IMR-90 (cell line): ENCODE results near the gene RPS6KA3. TPM values are rescaled to one million over a fixed set of nuclear protein-coding genes. Genes with fewer than 3 reads are reported as not detected.

Experiments used
- ATAC-seq: fragments of 200-7000 bp; cut with Tn5 transposase; 2 replicates; pipeline ENCODE4 v1.9.1; 2020; ENCODE audit warnings: low read depth, mild to moderate bottlenecking, moderate library complexity
- BruUV-seq: library from RNA; stranded (reverse); fragments of 400-500 nt; replicated peaks from 2 replicates; lab custom pipeline; 2021; lab: Mats Ljungman, UMichigan
- CTCF ChIA-PET: fragments of 300-600 bp; formaldehyde crosslinking; extraction: SDS; loops from one replicate; lab custom pipeline; 2021; ENCODE audit warnings: antibody characterized with exemption; lab: Yijun Ruan, JAX
- POLR2A ChIA-PET: fragments of 300-600 bp; sonication (Branson Sonifier 250); formaldehyde crosslinking; loops from one replicate; lab custom pipeline; 2022; ENCODE audit warnings: antibody characterized with exemption; ENCODE audit not compliant: unreplicated experiment; lab: Charles Lee
- DNase-seq: peaks from one replicate; pipeline ENCODE4 v3.0.0; 2013
- H2AFZ ChIP-seq: replicated peaks from 2 replicates; pipeline ENCODE3; 2013; ENCODE audit warnings: low read length, mild to moderate bottlenecking; ENCODE audit not compliant: poor library complexity
- H2AK5ac ChIP-seq: 2 replicates; pipeline ENCODE4 v1.6.1; 2013; ENCODE audit warnings: low read depth, low read length, inconsistent platforms
- H2AK9ac ChIP-seq: replicated peaks from 2 replicates; pipeline ENCODE3; 2013; ENCODE audit warnings: mild to moderate bottlenecking, low read depth, low read length, moderate library complexity; ENCODE audit not compliant: poor library complexity
- H2BK120ac ChIP-seq: 2 replicates; pipeline ENCODE4 v1.6.1; 2013; ENCODE audit warnings: low read depth, low read length, inconsistent platforms
- H2BK15ac ChIP-seq: 3 replicates; pipeline ENCODE4 v1.6.1; 2013; ENCODE audit warnings: low read depth, low read length, inconsistent platforms
- H2BK20ac ChIP-seq: 2 replicates; pipeline ENCODE4 v1.6.1; 2013; ENCODE audit warnings: low read depth, mild to moderate bottlenecking, inconsistent platforms, low read length, moderate library complexity
- H2BK5ac ChIP-seq: 2 replicates; pipeline ENCODE4 v1.6.1; 2013; ENCODE audit warnings: mild to moderate bottlenecking, low read depth, low read length, inconsistent platforms; ENCODE audit not compliant: poor library complexity, severe bottlenecking
- H3K14ac ChIP-seq: replicated peaks from 2 replicates; pipeline ENCODE4 v1.6.1; 2013; ENCODE audit warnings: low read depth, low read length, inconsistent platforms
- H3K18ac ChIP-seq: 2 replicates; pipeline ENCODE4 v1.6.1; 2013; ENCODE audit warnings: low read depth, low read length, control low read depth
- H3K23ac ChIP-seq: 2 replicates; pipeline ENCODE4 v1.6.1; 2013; ENCODE audit warnings: low read depth, low read length, inconsistent platforms
- H3K27ac ChIP-seq: 2 replicates; pipeline ENCODE4 v1.5.1; 2013; ENCODE audit warnings: mild to moderate bottlenecking, control low read depth, low read length; ENCODE audit not compliant: insufficient read depth
- H3K27me3 ChIP-seq: 2 replicates; pipeline ENCODE4 v1.6.1; 2013; ENCODE audit warnings: low read length; ENCODE audit not compliant: control insufficient read depth, insufficient read depth
- H3K36me3 ChIP-seq: 2 replicates; pipeline ENCODE4 v1.6.1; 2013; ENCODE audit warnings: low read length, mixed read lengths; ENCODE audit not compliant: control insufficient read depth, insufficient read depth
- H3K4ac ChIP-seq: 2 replicates; pipeline ENCODE4 v1.6.1; 2013; ENCODE audit warnings: low read depth, low read length, inconsistent platforms
- H3K4me1 ChIP-seq: 2 replicates; pipeline ENCODE4 v1.6.1; 2013; ENCODE audit warnings: low read length, mixed read lengths; ENCODE audit not compliant: control insufficient read depth, insufficient read depth
- H3K4me2 ChIP-seq: 2 replicates; pipeline ENCODE4 v1.6.1; 2013; ENCODE audit warnings: low read depth, mild to moderate bottlenecking, control low read depth, low read length, moderate library complexity
- H3K4me3 ChIP-seq: 2 replicates; pipeline ENCODE4 v1.5.1; 2013; ENCODE audit warnings: low read depth, mild to moderate bottlenecking, control low read depth, low read length, moderate library complexity; ENCODE audit not compliant: insufficient read depth
- H3K56ac ChIP-seq: 2 replicates; pipeline ENCODE4 v1.6.1; 2013; ENCODE audit warnings: low read length, inconsistent platforms; ENCODE audit not compliant: insufficient read depth; ENCODE audit errors: extremely low read depth
- H3K79me1 ChIP-seq, 2 experiments: 2 replicates each; pipeline ENCODE4 v1.6.1; 2013; ENCODE audit warnings: low read length in 2 of 2, inconsistent platforms in 1 of 2, low read depth in 1 of 2
- H3K9ac ChIP-seq: 2 replicates; pipeline ENCODE4 v1.6.1; 2013; ENCODE audit warnings: low read depth, low read length, control low read depth
- H3K9me1 ChIP-seq: 2 replicates; pipeline ENCODE4 v1.6.1; 2013; ENCODE audit warnings: low read length, inconsistent platforms; ENCODE audit not compliant: insufficient read depth
- H3K9me3 ChIP-seq: 2 replicates; pipeline ENCODE4 v1.6.1; 2013; ENCODE audit warnings: low read length; ENCODE audit not compliant: control insufficient read depth, insufficient read depth
- H4K20me1 ChIP-seq: 2 replicates; pipeline ENCODE4 v1.6.1; 2013; ENCODE audit warnings: low read length, inconsistent platforms; ENCODE audit not compliant: insufficient read depth
- H4K5ac ChIP-seq: 2 replicates; pipeline ENCODE4 v1.6.1; 2013; ENCODE audit warnings: mild to moderate bottlenecking, low read depth, low read length, control low read depth
- H4K8ac ChIP-seq, 2 experiments: 2 replicates each; pipeline ENCODE4 v1.6.1; 2013; ENCODE audit warnings: low read depth in 2 of 2, low read length in 2 of 2, control low read depth in 1 of 2, inconsistent platforms in 1 of 2
- H4K91ac ChIP-seq: 2 replicates; pipeline ENCODE4 v1.6.1; 2013; ENCODE audit warnings: low read depth, low read length, inconsistent platforms; ENCODE audit not compliant: insufficient read depth
- FOS ChIP-seq: fragments of 150-350 bp; IDR thresholded peaks from 2 replicates; pipeline ENCODE4 v1.6.1; 2016; ENCODE audit warnings: low read depth, low read length
- MXI1 ChIP-seq: IDR thresholded peaks from 2 replicates; pipeline ENCODE4 v1.6.1; 2012; ENCODE audit warnings: low read depth, mild to moderate bottlenecking, low read length, moderate library complexity, borderline replicate concordance
- USF2 ChIP-seq: fragments of 150-350 bp; IDR thresholded peaks from 2 replicates; pipeline ENCODE4 v1.6.1; 2017; ENCODE audit warnings: mild to moderate bottlenecking, antibody characterized with exemption, low read length, low read depth
- WGBS, 2 experiments: methylation state at CpG; one replicate each; pipeline versions ENCODE4 v1.1.5 to v1.1.7; 2013; ENCODE audit warnings: missing lambda C conversion rate in 2 of 2; ENCODE audit not compliant: insufficient read length in 1 of 2; ENCODE audit errors: extremely low coverage in 2 of 2; 5-methylcytosine and 5-hydroxymethylcytosine counted together
- dilution Hi-C: fragments of 300-500 bp; cut with HindIII; formaldehyde crosslinking; loops from one replicate; pipeline ENCODE4 v1.14.3; 2018; ENCODE audit warnings: low sequenced_read_pairs; ENCODE audit not compliant: unreplicated experiment
- in situ Hi-C: fragments of 300-500 bp; cut with MboI; formaldehyde crosslinking; loops from 3 replicates; pipeline ENCODE4 v1.14.3; 2019; ENCODE audit warnings: low sequenced_read_pairs, inconsistent platforms, mixed read lengths
- intact Hi-C: fragments of 100-400 bp; cut with micrococcal nuclease; formaldehyde crosslinking; loops from 2 replicates; pipeline ENCODE4 v1.10.0; 2022
- polyA plus RNA-seq, 3 experiments: library from polyadenylated mRNA; depleted of rRNA; stranded (reverse); fragments of >200 nt; gene quantifications; 2 replicates each; pipeline ENCODE4 v1.2.3, GENCODE V29; 2012; ENCODE audit warnings: low replicate concordance in 1 of 3
- total RNA-seq: library from RNA; depleted of rRNA; stranded (reverse); fragments of >200 nt; gene quantifications from 2 replicates; pipeline ENCODE4 v1.2.3, GENCODE V29; 2012

RPS6KA3 gene
- total and polyA plus RNA-seq, 2 of the 4 experiments (the other 2 are of a cell fraction), result 20.8 to 43.9 TPM

- H4K5ac ChIP-seq, result no peak overlapping the region
- in situ Hi-C loops, result no loop called here
- no peak overlapping the region for H3K18ac ChIP-seq
- no peak overlapping the region for H3K56ac ChIP-seq
- no peaks in the 10 kb centered on the region for H3K9me1 ChIP-seq
- no peak for TF ChIP-seq USF2
- no peak for TF ChIP-seq MXI1
- no peak for TF ChIP-seq FOS
- no peak overlapping the region for H4K91ac ChIP-seq
- no peak overlapping the region for H3K4me3 ChIP-seq
- H3K9me3 ChIP-seq, result no peaks in the 10 kb centered on the region
- H4K20me1 ChIP-seq, result no peaks in the 10 kb centered on the region
- no peaks in the 10 kb centered on the region for H3K27me3 ChIP-seq
- dilution Hi-C loops, result no loop called here
- no peak overlapping the region for H3K4ac ChIP-seq
- no peak overlapping the region for H3K23ac ChIP-seq
- no peak overlapping the region for H3K27ac ChIP-seq
- no peak overlapping the region for H2BK5ac ChIP-seq
- H2BK20ac ChIP-seq, result no peak overlapping the region
- H2AFZ ChIP-seq, result no peak overlapping the region
- H3K4me2 ChIP-seq, result no peak overlapping the region
- no TSS peak for BruUV-seq
- H2AK5ac ChIP-seq, result no peak overlapping the region
- DNase-seq (peak; percentile 20), ATAC-seq (no peak)
- no peak overlapping the region for H3K14ac ChIP-seq
- H3K9ac ChIP-seq, result no peak overlapping the region
- WGBS, 2 experiments, result no CpG with 5 or more reads among the region's 2 CpGs
- no peak overlapping the region for H2BK120ac ChIP-seq
- no peak overlapping the region for H2BK15ac ChIP-seq
- H4K8ac ChIP-seq, result no peak overlapping the region
- H3K36me3 ChIP-seq, result no peaks in the 10 kb centered on the region
- peaks cover 0 to 6% of the 10 kb centered on the region in 2 experiments; a peak in 2 of 4 replicates for H3K79me1 ChIP-seq
- intact Hi-C loops, result no loop called here
- POLR2A ChIA-PET, result no interaction called here
- no peak overlapping the region for H2AK9ac ChIP-seq
- H3K4me1 ChIP-seq, result no peaks in the 10 kb centered on the region
- CTCF ChIA-PET, result no interaction called here
Observed at GRCh38 chrX:20244931-20245330, 21.8 kb downstream of the RPS6KA3 start.
